Gastroesophageal sphincter (tissue), 3 donors: ENCODE measurements around the gene DYNC1I1.

Experiments used
- CTCF ChIP-seq, 4 experiments: fragments of 200-600 bp in 2 of 4; fragments of 450-650 bp in 2 of 4; sonication (generic) in 1 of 4; IDR thresholded peaks; one replicate each; pipeline ENCODE4 v1.5.1; 2017 to 2019; ENCODE audit warnings: antibody characterized with exemption in 4 of 4, mild to moderate bottlenecking in 2 of 4, moderate library complexity in 2 of 4
- EP300 ChIP-seq: sonication (generic); formaldehyde crosslinking; IDR thresholded peaks from one replicate; pipeline ENCODE4 v1.6.1; 2017; ENCODE audit warnings: antibody characterized with exemption, mild to moderate bottlenecking
- POLR2AphosphoS5 ChIP-seq: sonication (generic); formaldehyde crosslinking; IDR thresholded peaks from one replicate; pipeline ENCODE4 v1.6.1; 2017; ENCODE audit warnings: antibody characterized with exemption

- TF ChIP-seq CTCF (IDR thresholded peaks at IDR 0.05) (no peak), POLR2AphosphoS5 (no peak), EP300 (no peak)
These were observed 9.7 kb downstream of the DYNC1I1 start for GRCh38 chr7:95781961-95782586.
